Stimulated activated CD4-positive, alpha-beta T cell treated with anti-CD3 and anti-CD28 coated beads, Interleukin-1b, Interleukin-23, amount 100 ng/mL, for 4 hours (primary cell): ENCODE results near the gene CACHD1.
"Not testable (repeated sequence)": the region's sequence is repeated elsewhere in the genome, so short reads cannot be mapped to it uniquely, and the experiment has no call there.

Experiments
- DNase-seq, 2 donors: peaks; one replicate each; pipeline ENCODE4 v3.0.0-alpha.2; 2020; ENCODE audit warnings: low read depth in 2 of 2

Gene CACHD1

GRCh38 chr1:64497088-64497883 is 27.4 kb downstream of the CACHD1 start:
- DNase-seq = no peak

DNA sequence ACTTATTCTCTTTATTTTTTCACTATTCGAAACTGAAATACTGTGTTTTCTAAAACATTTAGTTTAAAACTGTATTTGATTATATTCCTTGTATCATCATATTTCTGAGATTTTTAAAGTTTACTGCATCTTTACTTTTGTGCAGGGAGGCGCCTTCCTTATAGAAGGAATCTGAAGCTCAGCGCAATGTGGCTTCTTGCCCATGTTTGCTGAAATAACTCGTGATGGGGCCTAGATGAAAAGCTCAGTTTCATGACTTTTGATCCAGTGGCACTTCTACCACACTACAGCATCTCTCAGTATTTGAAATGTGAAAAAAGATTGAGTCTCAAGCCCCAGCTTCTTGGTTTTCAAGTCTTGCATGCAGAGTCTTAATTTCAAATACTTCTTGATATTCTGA is 28.4 kb downstream of the CACHD1 start:
- DNase-seq = no peak

DNA sequence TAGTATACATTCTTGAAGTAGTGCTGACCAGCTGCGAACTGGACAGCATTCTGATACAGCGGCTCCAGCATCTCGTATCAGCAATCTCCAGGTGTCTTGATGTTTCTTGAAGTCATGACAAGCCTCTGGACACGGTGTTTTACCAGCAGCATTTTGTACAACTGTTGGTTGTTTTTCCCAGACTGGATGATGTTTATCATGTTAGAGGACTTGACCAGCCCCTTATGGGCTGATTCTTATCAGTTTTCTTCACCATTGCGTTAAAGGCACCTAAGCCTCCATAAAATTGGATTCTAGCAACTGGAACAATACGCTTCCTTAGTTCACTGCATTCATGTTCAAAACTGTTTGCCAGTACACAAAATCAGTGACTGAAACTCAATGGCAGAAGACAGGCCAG is 29.1 kb downstream of the CACHD1 start:
- no peak for DNase-seq

GRCh38 chr1:64499966-64500365 is 30.0 kb downstream of the CACHD1 start:
- DNase-seq = no peak

DNA sequence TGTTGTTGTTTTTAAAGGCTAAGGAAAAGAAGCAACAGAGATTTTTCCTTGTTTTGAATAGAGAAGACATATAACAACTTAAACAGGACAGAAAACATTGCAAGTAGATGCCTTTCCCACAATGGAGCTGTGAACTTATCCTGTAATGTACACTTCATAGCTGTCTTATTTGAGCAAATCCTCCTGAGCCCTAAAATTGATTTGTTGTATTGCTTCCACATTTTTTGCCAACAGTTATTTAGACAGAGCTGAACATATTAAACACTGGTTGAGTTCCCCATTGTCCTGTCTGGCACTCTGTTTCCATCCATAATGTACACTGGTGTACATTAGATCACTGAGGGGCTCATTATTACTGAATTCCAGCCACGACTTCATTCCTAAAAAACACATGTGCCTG is 32.2 kb downstream of the CACHD1 start:
- DNase-seq = no peak

GRCh38 chr1:64502931-64503330 is 33.0 kb downstream of the CACHD1 start:
- no peak for DNase-seq

DNA sequence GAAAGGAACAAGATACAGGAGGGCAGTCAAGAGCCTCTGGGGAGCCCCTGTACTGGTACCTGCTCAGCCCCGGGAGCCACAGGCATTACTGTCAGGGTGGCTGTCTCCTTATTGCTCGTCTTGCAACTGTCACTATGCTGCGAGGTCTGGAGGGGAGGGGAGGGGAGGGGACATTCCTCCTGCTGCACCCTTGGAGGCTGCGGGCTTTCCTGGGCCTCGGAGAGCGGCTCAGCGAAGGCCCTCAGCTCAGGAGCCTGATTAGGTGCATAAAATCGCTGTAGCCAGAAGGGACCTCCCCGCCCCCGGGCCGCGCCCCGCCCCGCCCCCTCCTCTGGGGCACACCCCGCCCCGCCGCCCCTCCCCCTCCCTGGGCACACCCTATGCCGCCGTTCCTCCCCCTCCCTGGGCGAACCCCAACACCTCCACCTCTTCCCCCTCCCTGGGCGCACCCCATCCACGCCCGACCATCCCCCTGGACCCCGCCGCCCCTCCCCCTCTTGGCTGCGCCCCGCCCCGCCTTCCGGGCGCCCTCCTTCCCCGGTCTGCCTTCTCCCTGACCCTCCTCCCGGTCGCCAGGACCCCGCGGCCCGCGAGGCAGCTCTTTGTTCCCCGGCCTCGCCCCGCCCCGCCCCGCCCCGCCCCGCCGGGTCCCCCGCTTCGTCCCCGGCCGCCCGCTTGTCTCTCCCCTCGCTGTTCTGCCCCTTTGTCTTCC is 35.5 kb downstream of the CACHD1 start:
- peak; percentile 43 to 45 for DNase-seq

DNA sequence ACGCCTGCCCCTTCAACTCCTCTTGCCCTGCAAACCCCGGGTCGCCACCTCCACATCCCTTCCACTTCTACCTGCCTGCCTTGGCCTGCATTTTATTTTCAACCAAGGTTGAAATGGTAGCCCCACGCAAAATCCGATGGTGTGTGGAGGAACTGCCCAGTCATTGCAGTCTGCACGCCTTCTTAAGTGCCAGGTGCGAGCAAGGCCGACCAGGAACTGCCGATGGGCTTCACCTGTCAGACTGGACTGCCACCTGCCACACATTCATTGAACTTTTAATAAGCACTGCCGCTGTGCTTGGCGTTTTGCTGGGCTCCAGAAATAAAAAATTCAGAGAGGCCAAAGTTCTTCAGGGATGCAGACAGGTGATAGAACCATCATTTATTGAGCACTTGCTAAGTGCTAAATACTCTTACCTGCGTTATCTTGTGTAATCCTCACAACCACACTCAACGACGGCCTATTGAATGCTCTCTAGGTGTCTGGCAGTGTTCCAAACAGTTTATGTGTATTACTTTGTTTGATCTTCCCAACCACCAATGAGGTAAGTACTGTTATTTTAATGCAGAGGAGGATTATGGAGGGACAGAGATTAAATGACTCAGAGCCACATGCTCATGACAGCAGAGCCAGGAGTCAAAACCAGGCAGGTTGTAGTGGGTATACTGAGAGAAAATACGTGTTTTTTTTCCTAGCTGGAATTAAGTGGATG is 36.2 kb downstream of the CACHD1 start:
- DNase-seq = no peak

- no peak for DNase-seq
Measured at GRCh38 chr1:64508629-64509028, 38.7 kb downstream of the CACHD1 start.

GRCh38 chr1:64511044-64511443 is 41.1 kb downstream of the CACHD1 start:
- no peak for DNase-seq

DNA sequence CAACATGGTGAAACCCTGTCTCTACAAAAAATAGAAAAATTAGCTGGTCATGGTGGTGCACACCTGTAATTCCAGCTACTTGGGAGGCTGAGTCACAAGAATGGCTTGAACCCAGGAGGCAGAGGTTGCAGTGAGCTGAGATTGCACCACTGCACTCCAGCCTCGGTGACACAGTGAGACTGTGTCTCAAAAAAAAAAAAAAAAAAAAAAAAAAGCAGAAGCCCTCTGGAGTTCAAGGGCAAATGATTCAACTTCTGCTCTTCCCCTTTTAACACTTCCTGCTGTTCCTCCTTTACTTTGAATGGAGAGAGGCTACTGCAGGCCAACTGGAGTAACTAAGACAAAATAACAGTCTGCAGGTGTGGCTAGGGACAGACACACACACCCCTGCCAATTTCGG is 42.3 kb downstream of the CACHD1 start:
- DNase-seq = not testable (repeated sequence)

DNA sequence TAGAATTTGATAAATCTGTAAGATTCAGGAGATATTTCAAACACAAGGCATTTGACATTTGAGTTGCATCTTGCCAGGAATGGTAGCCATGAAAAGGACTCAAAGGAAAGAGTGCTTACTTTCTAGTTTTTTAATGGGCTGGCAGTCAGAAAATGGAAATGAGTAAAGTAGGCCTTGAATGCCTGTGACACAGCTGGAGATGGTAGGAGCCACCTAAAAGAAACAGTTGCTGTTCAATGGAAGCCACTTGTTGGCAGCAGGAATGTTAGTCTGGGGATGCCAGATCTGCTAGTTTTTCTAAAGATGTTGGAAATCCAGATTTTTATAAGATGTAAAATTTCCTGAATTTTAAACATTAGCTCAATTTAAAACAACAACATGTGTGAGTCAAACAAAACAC is 43.6 kb downstream of the CACHD1 start:
- no peak for DNase-seq

DNA sequence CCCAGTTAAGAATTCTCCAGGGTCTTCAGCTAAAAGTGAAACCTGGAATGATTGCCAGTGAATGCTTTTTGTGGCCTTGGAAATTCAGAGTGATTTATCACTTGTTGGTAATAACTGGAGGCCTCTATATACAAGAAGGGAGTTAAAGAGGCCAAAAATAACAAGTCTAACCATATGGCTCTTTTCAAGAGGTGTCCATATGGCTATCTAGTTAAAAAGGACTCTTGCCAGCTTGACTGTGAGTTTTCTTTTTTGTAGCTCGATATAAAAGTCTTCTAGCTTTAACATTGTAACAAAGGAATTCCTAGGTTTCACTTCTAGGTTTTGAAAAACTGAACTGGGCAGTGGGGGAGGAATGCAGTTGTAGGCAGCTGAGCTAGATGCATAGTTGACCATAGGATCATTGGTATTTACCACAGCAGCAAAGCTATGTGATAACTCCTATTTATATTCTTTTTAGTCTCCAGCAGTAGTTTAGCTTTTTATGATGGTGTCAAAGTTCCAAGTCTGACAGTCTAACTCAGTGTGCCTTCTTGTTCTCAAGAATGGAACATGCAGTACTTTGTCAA is 44.4 kb downstream of the CACHD1 start:
- DNase-seq = no peak

DNA sequence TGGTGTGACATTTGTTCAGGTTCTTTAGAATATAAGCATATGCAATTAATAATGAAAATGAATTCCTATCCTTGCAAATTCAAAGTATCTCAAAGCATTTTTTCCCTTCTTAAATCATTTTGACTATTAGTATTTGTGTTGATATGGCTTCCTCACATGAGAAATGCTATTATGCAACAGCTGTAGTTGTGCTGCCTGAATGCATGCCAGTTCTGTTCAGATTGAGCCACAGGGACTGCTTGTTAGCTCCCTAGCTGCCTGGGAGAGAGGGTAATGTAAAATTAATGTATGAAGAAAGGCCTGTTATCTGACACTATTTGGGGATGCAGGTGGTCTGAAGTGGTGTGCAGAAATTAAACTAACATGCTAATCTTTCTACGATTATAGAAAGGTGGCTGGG is 45.5 kb downstream of the CACHD1 start:
- no peak for DNase-seq

- DNase-seq = no peak
Measured at GRCh38 chr1:64516301-64516700, 46.4 kb downstream of the CACHD1 start.

- no peak for DNase-seq
Measured at GRCh38 chr1:64516803-64517568, 47.1 kb downstream of the CACHD1 start.

GRCh38 chr1:64517640-64518039 is 47.7 kb downstream of the CACHD1 start:
- no peak for DNase-seq

- DNase-seq = no peak
Measured at GRCh38 chr1:64518692-64519481, 49.0 kb downstream of the CACHD1 start.

DNA sequence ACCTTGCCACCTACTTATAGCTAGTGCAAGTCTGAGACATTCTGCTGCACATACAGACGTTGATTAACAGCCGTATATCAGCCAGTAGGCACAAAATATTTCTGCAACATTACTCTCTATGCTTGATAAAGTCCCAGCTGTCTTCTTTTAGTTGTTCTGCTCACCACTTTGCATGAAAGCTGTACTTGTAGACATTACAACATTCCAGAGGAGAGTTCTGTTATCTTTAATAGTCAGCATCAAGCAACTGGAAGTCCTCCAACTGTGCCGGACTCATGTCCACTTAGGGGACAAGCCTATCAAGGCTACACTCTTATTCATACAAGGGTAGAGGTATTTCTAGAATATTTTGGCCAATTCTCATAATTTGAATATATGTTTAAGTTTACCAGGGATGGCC is 50.0 kb downstream of the CACHD1 start:
- DNase-seq = no peak

GRCh38 chr1:64522740-64523139 is 52.8 kb downstream of the CACHD1 start:
- no peak for DNase-seq
